H1 (cell line): ENCODE data around the gene FAM222B. TPM values are rescaled to one million over a fixed set of nuclear protein-coding genes. Genes with fewer than 3 reads are reported as not detected.

ENCODE experiments used
- ZNF274 ChIP-seq: IDR thresholded peaks from 2 replicates; pipeline ENCODE4 v1.7.0; 2012; ENCODE audit warnings: low read length, borderline replicate concordance; ENCODE audit errors: extremely low read depth
- polyA plus RNA-seq, 7 experiments: library from polyadenylated mRNA; depleted of rRNA in 3 of 7; stranded (reverse) in 5 of 7; unstranded in 2 of 7; fragments of >200 nt in 5 of 7; fragments of 200-250 nt in 2 of 7; gene quantifications; 1 replicate in 5 of 7; 2 replicates in 1 of 7; 4 replicates in 1 of 7; pipeline versions ENCODE4 v1.2.1 to v1.2.3, GENCODE V29; 2011 to 2013; ENCODE audit warnings: missing spikeins in 2 of 7, mixed read lengths in 2 of 7
- total RNA-seq: library from RNA; stranded (reverse); fragmentation: NEBNext Ultra II Directional; extraction: Animal tissue kit (Norgen Biotek cat#: 25700); gene quantifications from 2 replicates; pipeline ENCODE4 v1.2.1, GENCODE V29; 2021

The FAM222B gene
- total and polyA plus RNA-seq, 2 of the 8 experiments (the other 6 are each of a cell fraction or from before 2014, with no cell fraction given), result 42.1 to 81.7 TPM

GRCh38 chr17:28812091-28812747 lies 30.4 kb downstream of the FAM222B start (continued):
- no peak for TF ChIP-seq ZNF274
